GM21619 (cell line): ENCODE data around the gene PCDHGA4.
"Not testable (repeated sequence)": the region's sequence is repeated elsewhere in the genome, so short reads cannot be mapped to it uniquely, and the experiment has no call there.

ENCODE experiments used
- ATAC-seq: cut with Tn5 transposase; IDR thresholded peaks from one replicate; pipeline ENCODE4 v1.9.1; 2021; ENCODE audit not compliant: unreplicated experiment

The PCDHGA4 gene

GRCh38 chr5:141354900-141355469 lies at the start of gene PCDHGA4:
Gene PCDHGA4, plus strand, starts transcription at chr5:141355021. Its CDS starts 87 bp downstream, at chr5:141355108.
- ATAC-seq = no peak

GRCh38 chr5:141306630-141307029 lies 48.2 kb upstream of the PCDHGA4 start:
- ATAC-seq = no peak

DNA sequence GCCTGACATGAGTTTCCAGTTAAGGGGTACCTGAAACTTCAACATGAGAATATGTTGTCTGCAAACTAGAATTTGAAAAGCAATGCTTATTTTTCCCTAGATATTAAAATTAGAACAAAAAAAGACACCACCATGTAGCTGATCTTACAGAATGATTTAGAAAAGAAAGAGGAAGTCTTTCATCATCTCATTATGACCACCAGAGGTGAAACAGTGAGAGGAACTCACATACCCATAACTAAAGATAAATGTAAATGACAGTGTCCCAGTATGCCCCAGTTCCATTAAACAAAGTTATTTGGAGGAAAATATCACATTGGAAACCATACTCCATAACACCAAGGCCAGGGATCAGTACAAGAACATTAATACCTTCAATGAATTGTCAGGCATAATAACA lies 41.1 kb upstream of the PCDHGA4 start:
- no peak for ATAC-seq

DNA sequence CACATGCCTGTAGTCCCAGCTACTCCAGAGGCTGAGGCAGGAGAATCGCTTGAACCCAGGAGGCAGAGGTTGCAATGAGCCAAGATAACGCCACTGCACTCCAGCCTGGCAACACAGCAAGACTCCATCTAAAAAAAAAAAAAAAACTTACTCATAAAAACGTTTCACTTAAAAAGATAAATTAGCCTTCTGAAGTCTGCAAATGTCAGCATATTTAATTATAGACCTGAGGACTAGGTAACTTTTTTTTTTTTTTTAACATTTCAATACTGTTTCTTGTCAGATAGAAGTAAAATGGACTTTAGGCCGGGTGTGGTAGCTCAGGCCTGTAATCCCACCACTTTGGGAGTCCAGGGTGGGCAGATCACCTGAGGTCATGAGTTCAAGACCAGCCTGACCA lies 37.9 kb upstream of the PCDHGA4 start:
- not testable (repeated sequence) for ATAC-seq

DNA sequence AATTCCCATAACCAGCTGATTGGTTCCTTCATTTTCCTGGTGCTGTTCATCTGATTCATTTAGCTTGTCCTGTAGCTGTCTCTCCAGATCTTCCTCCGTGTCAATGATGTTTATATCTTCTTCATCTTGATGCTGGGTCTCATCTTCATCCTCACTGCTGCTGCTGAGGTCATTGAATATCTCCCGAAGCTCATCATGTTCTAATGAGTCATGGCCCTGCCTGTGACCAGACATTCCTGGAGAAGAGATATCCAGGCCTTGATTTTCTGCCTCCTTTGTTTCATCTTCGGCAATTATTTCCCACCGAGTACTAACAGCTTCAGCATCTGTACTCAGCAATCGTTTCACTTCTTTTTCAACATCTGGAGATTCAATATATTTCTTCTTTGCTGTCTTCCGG lies 35.6 kb upstream of the PCDHGA4 start:
- ATAC-seq = no peak

DNA sequence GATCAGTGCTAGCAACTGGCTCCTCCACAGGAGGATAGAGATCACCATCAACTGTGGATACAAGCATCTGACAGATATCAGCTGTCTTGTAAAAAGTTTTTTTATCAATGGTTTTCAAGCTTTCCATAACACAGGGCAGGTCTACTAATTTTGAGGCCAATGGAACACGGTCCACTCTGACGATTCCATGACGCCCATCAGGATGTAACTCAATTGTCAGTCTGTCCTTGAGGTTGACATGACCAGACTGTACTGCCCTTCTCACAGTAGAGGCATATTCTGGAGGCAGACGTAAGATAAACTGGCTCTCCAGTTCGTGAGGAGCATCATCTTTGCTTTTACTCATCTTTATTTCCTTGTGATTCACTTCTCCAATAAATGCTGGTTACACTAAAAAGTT lies 35.1 kb upstream of the PCDHGA4 start:
- ATAC-seq = no peak

- ATAC-seq = peak; percentile 93
Observed at GRCh38 chr5:141320225-141321169, 34.3 kb upstream of the PCDHGA4 start, which contains the start of gene TAF7. Gene TAF7, minus strand, starts transcription at chr5:141320784. Its CDS starts 740 bp downstream, at chr5:141320044.

- no peak for ATAC-seq
Observed at GRCh38 chr5:141322261-141322660, 32.6 kb upstream of the PCDHGA4 start.

DNA sequence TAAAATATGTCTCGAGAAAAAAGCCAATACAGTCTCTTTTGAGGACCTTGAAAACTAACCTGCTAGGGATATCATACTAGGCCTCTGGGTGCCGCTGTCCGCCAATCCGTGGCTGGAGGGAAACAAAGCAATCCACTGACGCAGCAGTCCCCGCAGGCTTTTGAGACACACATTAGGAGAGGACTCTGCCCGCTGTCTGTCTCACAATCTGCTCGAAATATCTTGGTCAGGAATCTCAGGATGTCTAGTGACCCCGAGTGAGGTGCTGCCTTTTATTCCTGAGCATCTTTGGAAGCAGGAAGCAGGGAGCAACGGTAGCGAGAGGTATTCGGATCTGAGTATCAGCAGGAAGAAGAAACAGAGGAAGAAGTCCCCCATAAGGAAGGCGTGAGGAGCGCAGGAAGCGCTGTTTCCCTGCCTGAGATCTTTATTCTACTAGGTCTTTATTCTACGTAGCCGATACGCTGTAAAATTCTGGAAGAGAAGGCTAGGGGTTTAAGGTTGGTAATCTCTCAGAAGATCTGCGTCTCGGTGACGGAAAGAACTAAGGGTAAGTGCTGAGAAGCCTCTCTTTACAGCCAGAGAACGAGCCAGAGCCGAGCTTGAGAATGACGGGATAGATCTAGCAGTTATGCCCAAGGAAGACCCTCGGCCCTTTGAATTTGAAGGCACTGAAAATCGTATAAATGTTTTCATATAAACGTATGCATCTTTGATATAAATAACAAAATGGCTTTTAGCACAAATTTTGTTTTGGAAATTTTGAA lies 28.6 kb upstream of the PCDHGA4 start:
- ATAC-seq = peak; percentile 89

DNA sequence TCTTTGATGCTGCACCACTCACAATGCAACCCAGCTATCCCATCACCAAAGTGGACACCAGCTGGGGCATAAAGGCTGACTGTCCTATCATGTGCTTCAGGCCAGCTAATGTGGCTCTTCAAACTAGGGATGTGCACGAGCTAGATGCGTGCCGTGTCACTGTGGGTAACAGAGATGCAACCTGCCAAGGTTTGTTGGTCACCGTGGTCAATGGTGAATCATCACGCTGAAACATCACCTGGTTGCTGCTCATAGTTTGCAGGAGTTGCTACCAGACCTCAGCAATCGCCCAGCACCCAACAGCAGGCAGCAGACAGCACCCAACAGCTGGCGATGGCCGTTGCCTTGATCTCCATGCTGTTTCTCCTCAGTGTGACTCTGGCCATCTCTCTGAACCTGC lies 26.6 kb upstream of the PCDHGA4 start:
- no peak for ATAC-seq

DNA sequence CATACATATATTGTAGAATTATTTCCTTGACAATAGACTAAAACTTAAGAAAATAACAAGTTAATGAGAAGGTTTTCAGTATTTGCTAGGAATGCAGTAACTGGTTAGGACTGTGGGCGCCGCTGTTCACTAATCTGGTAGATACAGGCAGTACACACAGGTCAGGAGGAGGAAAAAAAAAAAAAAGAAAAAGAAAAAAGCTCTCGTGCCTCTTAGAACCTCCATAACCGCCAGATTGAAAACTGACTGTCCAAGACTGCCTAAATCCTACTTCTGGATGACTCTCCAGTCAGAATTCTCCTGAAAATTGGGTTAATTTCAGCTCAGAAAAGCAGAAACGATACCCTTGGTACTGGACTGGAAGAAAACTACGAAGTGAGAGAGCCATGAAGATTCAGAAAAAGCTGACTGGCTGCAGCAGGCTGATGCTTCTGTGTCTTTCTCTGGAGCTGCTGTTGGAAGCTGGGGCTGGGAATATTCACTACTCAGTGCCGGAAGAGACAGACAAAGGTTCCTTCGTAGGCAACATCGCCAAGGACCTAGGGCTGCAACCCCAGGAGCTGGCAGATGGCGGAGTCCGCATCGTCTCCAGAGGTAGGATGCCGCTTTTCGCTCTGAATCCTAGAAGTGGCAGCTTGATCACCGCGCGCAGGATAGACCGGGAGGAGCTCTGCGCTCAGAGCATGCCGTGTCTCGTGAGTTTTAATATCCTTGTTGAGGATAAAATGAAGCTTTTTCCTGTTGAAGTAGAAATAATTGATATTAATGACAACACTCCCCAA lies 24.3 kb upstream of the PCDHGA4 start, which contains the start of gene PCDHGA1:
Gene PCDHGA1 (plus strand): TSS at position 216 of the 782 bp plus-strand sequence.
- ATAC-seq = peak; percentile 42

DNA sequence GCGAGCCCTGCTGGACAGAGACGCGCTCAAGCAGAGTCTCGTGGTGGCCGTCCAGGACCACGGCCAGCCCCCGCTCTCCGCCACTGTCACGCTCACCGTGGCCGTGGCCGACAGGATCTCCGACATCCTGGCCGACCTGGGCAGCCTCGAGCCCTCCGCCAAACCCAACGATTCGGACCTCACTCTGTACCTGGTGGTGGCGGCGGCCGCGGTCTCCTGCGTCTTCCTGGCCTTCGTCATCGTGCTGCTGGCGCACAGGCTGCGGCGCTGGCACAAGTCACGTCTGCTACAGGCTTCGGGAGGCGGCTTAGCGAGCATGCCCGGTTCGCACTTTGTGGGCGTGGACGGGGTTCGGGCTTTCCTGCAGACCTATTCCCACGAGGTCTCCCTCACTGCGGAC lies 22.2 kb upstream of the PCDHGA4 start:
- ATAC-seq = not testable (repeated sequence)

DNA sequence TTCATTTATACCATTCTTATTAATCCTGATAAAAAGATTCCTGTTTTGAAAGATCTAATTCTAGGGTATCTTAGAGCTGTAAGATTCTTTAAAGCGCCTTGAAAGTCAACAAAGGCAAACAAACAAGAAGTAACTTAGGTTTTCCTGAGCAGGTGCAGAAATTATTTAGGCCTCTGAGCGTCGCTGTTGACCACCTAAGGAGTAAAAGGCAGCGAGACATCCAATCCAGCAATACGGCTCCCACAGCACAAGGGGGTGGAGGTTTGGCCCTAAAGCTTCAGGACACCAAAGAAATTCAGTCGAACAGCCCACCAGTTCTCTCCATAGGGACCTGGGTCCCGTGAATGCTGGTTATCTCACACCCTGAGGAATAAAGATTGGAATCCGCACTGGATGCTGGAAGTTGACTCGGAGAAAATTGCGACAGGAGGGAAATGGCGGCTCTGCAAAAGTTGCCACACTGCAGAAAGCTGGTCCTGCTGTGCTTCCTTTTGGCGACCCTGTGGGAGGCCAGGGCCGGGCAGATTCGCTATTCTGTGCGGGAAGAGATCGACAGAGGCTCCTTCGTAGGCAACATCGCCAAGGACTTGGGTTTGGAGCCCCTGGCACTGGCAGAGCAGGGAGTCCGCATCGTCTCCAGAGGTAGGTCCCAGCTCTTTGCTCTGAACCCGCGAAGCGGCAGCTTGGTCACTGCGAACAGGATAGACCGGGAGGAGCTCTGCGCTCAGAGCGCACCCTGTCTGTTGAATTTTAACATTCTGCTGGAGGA lies 16.1 kb upstream of the PCDHGA4 start, which contains the start of gene PCDHGA2:
Gene PCDHGA2 (plus strand): TSS at position 223 of the 769 bp plus-strand sequence.
- ATAC-seq = peak; percentile 61

DNA sequence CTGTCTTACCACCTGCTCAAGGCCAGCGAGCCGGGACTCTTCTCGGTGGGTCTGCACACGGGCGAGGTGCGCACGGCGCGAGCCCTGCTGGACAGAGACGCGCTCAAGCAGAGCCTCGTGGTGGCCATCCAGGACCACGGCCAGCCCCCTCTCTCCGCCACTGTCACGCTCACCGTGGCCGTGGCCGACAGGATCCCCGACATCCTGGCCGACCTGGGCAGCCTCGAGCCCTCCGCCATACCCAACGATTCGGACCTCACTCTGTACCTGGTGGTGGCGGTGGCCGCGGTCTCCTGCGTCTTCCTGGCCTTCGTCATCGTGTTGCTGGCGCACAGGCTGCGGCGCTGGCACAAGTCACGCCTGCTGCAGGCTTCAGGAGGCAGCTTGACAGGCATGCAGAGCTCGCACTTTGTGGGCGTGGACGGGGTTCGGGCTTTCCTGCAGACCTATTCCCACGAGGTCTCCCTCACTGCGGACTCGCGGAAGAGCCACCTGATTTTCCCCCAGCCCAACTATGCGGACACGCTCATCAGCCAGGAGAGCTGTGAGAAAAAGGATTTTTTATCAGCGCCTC lies 14.0 kb upstream of the PCDHGA4 start:
- ATAC-seq = not testable (repeated sequence)

DNA sequence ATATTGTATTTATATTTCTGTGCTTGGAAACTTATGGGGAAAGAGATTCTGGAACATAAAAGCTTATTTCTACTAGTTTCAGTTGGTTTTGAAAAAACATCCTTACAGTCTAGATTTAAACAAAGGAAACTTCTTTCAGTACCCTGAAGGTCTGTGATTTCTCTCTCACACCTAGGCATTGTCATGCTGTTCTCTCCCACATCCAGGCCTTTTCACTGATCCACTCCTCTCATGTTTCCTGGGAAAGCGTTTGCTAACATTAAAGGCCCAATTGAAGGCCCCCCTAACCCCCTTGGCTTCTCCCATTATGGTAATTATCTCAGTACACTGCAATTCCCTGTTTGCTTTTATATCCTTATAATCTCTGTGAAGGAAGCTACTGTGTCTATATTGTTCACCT lies 12.0 kb upstream of the PCDHGA4 start:
- ATAC-seq = no peak

GRCh38 chr5:141343242-141343952 lies 11.4 kb upstream of the PCDHGA4 start, which contains the start of gene PCDHGA3:
Gene PCDHGA3, plus strand, starts transcription at chr5:141343829. Its CDS starts 205 bp downstream, at chr5:141344034.
- ATAC-seq = no peak

DNA sequence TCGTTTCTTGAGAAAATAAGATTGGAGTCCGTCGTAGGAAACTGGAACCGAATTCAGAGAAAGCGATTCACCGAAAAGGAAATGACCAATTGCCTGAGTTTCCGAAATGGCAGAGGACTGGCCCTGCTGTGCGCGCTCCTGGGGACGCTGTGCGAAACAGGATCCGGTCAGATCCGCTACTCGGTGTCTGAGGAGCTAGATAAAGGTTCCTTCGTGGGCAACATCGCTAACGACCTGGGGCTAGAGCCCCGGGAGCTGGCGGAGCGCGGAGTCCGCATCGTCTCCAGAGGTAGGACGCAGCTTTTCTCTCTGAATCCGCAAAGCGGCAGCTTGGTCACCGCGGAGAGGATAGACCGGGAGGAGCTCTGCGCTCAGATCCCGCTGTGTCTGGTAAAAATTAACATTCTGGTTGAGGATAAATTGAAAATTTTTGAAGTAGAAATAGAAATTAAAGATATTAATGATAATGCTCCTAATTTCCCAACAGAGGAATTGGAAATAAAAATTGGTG lies 10.8 kb upstream of the PCDHGA4 start:
- no peak for ATAC-seq

- no peak for ATAC-seq
Observed at GRCh38 chr5:141345327-141345726, 9.5 kb upstream of the PCDHGA4 start.
